NCI-H446 (cell line): ENCODE results near the gene TPMT.

Source experiments
- DNase-seq, 2 experiments: peaks; one replicate each; lab custom pipeline; 2025; lab: John Stamatoyannopoulos, UW

The TPMT gene

GRCh38 chr6:18117136-18117535, 37.7 kb downstream of the TPMT start:
- DNase-seq = no peak

GRCh38 chr6:18115356-18115755, 39.5 kb downstream of the TPMT start:
- DNase-seq = no peak

- no peak for DNase-seq
Measured at GRCh38 chr6:18110162-18110561, 44.7 kb downstream of the TPMT start.

GRCh38 chr6:18107061-18107460, 47.8 kb downstream of the TPMT start:
- DNase-seq = no peak

GRCh38 chr6:18102783-18103509, 51.9 kb downstream of the TPMT start:
- peak; percentile 38 to 62 for DNase-seq

- DNase-seq = peak; percentile 33 to 70
Measured at GRCh38 chr6:18101873-18102272, 53.0 kb downstream of the TPMT start.

- no peak for DNase-seq
Measured at GRCh38 chr6:18101271-18101670, 53.6 kb downstream of the TPMT start.

GRCh38 chr6:18100296-18100695, 54.6 kb downstream of the TPMT start:
- DNase-seq = no peak

- DNase-seq = no peak
Measured at GRCh38 chr6:18099511-18099910, 55.4 kb downstream of the TPMT start.

- no peak for DNase-seq
Measured at GRCh38 chr6:18096423-18096822, 58.5 kb downstream of the TPMT start.

GRCh38 chr6:18091382-18091781, 63.5 kb downstream of the TPMT start:
- DNase-seq = no peak

- DNase-seq = no peak
Measured at GRCh38 chr6:18090349-18090786, 64.5 kb downstream of the TPMT start.

- DNase-seq = no peak
Measured at GRCh38 chr6:18088419-18089296, 66.2 kb downstream of the TPMT start.

- DNase-seq = no peak
Measured at GRCh38 chr6:18087396-18088165, 67.3 kb downstream of the TPMT start.

GRCh38 chr6:18081025-18081668, 73.7 kb downstream of the TPMT start:
- peak in 1 of 2 experiments; percentile 31 for DNase-seq

GRCh38 chr6:18080544-18080943, 74.3 kb downstream of the TPMT start:
- DNase-seq = no peak

- DNase-seq = no peak
Measured at GRCh38 chr6:18078866-18079265, 76.0 kb downstream of the TPMT start.
